COR-L47 (cell line): ENCODE results near the gene ZNF808.
"Not testable (repeated sequence)": the region's sequence is repeated elsewhere in the genome, so short reads cannot be mapped to it uniquely, and the experiment has no call there.

Experiments used
- DNase-seq: peaks from one replicate; lab custom pipeline; 2025; lab: John Stamatoyannopoulos, UW

Gene ZNF808

GRCh38 chr19:52593441-52593840, 66.0 kb downstream of the ZNF808 start:
- DNase-seq = not testable (repeated sequence)

- DNase-seq = no peak
Measured at GRCh38 chr19:52599241-52599640, 71.8 kb downstream of the ZNF808 start.

- DNase-seq = no peak
Measured at GRCh38 chr19:52600639-52601024, 73.2 kb downstream of the ZNF808 start.

- peak; percentile 76 for DNase-seq
Measured at GRCh38 chr19:52601025-52601973, 73.8 kb downstream of the ZNF808 start.

GRCh38 chr19:52601974-52602366, 74.5 kb downstream of the ZNF808 start:
- not testable (repeated sequence) for DNase-seq

- DNase-seq = no peak
Measured at GRCh38 chr19:52602941-52603340, 75.5 kb downstream of the ZNF808 start.

GRCh38 chr19:52603558-52604207, 76.2 kb downstream of the ZNF808 start:
- DNase-seq = no peak
